CD4-positive, alpha-beta T cell treated with Interleukin-17A for 1 hour (primary cell): ENCODE measurements around the gene VWA5B2.

Experiments
- DNase-seq: peaks from one replicate; pipeline ENCODE4 v3.0.0-alpha.2; 2020

VWA5B2 gene

DNA sequence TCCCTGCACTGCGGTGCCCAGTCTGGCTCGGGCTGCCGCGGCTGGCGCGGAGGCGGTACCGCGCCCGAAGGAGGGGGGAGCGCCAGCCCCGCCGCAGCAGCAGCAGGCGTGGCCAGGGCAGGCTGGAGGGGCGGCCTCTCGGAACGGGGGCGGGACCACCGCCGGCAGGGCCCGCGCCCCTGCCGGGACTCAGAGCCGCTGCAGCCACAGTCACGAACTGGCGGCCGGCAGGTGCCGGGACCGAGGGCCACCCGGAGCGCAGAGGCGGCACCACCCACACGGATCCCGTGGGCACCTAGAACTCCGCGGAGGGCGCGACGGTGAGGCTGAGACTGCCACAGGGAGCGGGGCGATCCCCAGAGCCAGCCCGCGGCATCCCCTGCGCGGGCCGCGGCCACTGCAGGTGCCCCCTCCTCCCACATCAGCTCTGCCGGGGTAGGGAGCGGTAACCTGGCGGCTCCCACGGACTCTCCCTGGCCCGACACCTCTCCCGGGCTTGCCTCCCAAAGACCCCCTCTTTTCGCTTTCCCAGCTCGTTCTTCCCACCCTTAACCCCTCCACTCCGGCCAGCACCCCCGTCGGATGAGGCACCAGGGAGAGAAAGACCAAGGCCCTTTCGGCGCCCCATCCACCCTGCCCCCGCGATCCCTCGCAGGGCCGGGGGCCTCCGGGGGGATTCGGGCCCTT lies at the start of gene VWA5B2:
Gene VWA5B2, plus strand, starts transcription at position 192 of the 687 bp plus-strand sequence. CDS start 944 bp downstream, outside the sequence.
- DNase-seq: peak; percentile 80

DNA sequence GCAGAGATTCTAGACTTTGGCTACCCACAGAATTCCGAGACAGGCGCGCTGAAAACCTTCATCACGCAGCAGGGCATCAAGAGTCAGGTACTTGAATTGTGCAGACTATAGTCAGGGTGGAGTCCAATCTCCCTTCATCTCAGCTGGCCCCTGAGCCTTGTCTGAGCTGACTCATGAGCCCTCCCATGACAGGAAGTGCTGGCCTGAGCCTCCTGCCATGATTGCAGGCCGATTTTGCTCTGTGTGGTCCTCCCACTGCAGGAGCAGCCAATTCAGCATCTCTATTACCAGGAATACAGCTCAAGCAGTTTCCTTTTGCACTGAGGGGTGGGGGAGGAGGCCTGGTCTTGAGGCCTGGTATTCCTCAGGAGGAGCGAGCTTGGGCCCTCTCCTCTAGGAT lies 49.2 kb upstream of the VWA5B2 start:
- no peak for DNase-seq

DNA sequence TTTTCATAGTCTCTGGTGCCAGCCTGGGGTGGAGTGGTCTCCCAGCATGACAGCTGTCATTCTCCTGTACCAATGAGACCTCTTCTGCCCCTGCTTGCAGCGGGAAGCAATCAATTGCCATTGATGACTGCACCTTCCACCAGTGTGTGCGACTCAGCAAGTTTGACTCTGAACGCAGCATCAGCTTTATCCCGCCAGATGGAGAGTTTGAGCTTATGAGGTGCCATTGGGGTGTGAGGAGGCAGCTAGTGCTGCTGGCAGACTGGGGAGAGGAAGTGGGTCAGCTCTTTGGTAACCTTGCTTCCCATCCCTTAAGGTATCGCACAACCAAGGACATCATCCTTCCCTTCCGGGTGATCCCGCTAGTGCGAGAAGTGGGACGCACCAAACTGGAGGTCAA lies 47.8 kb upstream of the VWA5B2 start:
- no peak for DNase-seq

DNA sequence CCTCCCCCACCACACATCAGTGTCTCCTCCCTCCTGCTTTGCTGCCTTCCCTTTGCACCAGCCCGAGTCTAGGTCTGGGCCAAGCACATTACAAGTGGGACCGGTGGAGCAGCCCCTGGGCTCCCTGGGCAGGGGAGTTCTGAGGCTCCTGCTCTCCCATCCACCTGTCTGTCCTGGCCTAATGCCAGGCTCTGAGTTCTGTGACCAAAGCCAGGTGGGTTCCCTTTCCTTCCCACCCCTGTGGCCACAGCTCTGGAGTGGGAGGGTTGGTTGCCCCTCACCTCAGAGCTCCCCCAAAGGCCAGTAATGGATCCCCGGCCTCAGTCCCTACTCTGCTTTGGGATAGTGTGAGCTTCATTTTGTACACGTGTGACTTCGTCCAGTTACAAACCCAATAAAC lies 45.7 kb upstream of the VWA5B2 start:
- no peak for DNase-seq

DNA sequence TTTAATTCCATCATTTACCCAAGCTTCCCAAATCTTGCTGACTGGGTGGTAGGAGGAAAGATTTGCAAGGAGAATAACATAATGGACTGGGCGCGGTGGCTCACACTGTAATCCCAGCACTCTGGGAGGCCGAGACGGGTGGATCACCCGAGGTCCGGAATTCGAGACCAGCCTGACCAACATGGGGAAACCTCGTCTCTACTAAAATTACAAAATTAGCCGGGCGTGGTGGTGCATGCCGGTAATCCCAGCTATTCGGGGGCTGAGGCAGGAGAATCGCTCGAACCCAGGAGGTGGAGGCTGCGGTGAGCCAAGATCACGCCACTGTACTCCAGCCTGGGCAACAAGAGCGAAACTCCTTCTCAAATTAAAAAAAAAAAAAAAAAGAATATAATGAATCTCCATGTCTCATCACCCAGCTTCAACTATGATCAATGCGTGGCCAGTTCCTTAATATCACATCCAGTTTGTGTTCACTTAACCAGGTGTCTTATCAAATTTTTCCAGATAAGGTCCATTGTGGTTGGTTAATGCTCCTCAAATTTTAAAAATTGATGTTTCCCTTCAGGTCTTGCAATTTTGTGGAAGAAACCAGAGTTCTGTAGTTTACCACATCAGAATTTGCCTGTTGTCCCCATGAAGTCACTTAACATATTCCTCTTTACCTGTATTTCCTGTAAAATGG lies 44.7 kb upstream of the VWA5B2 start:
- no peak for DNase-seq

DNA sequence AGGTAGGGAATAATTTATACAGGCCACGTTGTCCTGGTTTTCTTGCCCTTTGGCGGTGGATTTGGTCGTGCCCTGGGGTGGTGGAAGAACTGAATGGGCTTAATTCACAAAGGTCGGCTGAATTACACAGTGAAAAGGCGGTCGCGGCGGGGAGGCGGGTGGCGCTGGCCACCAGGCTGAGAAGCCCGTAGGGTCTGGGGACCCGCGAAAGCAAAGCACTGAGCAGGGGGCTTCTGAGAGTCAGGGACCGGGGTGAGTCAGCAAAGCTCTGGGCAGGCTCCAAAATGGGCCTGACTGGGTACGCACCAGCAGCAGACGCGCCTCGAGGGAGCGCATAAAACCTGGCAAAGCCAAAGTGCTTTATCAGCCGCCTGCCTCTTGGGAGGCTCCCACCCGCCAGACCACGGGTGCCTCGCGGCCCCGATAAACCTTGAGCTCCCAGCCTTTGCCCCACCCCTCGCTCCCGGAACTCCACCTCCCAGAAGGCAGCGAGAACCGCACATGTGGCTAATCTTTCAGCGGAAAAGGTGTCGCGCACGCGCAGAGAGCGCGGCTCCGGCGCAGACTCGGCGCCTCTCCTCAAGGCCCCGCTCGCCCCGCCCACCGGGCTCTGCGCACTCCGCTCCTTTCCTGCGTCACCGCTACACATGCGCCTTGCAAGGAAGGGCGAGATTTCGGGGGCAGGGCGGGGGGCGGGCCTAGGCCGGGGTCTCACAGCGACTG lies 43.8 kb upstream of the VWA5B2 start:
- DNase-seq: peak; percentile 99

DNA sequence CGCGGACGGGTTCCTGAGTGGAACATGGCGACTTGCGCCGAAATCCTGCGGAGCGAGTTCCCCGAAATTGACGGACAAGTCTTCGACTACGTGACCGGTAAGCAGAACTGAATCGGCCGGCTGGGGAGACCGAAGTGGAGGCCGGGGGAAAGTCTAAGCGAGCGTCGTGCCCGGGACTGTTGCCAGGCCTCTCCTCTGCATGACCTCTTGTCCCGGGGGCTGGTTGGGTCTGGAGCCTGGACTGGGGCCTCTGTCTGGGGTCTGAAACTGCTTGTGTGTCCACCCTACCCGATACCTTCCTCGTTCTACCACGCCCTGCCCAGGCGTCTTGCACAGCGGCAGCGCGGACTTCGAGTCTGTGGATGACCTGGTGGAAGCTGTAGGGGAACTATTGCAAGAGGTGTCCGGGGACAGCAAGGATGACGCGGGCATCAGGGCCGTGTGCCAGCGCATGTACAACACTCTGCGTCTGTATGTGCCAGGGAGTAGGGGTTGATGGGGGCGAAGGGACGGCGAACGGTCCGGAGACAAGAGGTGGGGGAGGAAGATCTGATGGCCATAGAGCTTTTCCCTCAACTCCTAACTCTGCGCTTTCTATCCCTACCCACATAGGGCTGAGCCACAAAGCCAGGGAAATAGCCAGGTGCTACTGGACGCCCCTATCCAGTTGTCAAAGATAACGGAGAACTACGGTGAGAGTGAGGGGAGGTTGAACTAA lies 43.0 kb upstream of the VWA5B2 start, which contains the start of gene ABCF3:
Gene ABCF3, plus strand, starts transcription at position 16 of the 718 bp plus-strand sequence. Its CDS starts 9 bp downstream, at position 25.
- no peak for DNase-seq

DNA sequence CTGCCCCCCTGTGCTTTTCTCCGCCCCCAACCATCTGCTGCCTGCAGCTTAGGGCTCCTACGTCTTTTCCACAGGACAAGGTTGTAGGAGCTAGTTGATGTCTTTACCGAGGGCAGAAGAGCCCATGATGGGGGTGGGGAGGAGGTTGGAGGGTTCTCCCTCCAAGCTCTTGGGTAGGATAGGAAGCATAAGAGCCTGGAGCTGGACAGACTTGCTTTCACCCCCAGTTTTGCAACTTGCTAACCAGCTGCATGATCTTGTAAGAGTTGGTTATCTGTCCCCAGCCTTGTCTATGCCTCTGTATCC lies 42.5 kb upstream of the VWA5B2 start:
- no peak for DNase-seq

DNA sequence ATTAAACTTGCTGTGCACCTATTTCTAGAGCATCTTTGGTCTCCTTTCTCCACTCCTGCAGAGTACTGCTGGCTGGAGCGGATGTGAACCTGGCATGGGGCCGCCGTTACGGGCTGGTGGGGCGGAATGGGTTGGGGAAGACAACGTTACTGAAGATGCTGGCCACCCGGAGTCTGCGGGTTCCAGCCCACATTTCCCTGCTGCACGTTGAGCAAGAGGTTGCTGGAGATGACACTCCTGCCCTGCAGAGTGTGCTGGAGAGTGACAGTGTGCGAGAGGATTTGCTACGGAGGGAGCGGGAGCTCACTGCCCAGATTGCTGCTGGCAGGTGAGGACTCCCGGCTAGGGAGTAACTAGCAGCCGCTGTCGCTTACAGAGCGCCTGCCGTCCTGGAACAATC lies 41.3 kb upstream of the VWA5B2 start:
- DNase-seq: no peak

DNA sequence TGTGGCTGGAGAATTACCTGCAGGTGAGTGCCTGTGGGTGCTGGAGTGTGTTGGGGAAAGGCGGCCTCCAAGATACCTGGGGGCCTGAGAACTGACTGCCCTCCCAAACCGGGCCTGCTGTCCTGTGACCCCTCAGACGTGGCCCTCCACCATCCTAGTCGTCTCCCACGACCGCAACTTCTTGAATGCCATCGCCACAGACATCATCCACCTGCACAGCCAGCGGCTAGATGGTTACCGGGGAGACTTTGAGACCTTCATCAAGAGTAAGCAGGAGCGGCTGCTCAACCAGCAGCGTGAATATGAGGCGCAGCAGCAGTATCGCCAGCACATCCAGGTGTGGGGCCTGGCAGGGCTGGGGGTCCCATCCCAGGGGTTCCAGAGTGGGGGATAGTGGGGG lies 40.0 kb upstream of the VWA5B2 start:
- DNase-seq: no peak

DNA sequence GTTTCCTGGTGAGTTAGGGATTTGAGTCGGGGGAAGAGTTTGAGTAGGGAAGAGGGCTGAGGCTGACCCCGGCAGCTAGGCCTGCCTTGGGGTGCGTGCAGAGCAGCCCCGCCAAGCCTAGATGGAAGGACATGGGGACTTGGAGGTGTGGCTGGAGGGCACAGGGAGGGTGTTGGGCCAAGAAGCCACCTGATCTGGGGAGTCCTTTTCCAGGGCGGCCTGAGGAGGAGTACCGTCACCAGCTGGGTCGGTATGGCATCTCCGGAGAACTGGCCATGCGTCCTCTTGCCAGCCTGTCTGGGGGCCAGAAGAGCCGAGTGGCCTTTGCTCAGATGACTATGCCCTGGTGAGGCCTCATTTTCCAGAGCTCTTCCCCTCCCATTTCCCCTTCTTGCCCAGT lies 36.5 kb upstream of the VWA5B2 start:
- no peak for DNase-seq

DNA sequence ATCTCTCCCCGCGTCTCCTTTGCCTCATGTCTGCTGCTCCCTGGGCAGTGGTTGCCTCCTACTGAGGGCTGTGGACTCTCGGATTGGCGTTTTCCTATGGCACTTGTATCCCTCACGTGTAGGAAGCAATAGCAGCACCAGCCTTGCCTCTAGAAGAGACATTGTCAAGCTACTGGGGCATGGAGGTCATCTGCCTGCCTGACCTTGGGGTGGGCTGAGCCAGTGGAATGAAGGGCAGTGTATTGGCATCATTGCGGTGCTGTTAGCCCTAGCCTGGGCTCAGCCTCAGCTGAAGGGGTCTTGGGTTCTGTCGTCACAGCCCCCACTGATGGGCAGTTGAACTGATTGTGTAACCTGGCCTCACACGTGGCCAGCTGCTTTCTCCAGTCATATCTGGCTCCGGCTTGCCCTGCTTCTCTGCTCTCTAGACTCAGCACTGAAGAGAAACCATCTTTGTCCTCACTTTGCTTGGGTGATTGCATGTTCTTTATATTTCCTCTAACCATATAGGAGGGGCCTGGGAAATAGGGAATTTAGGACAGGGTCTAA lies 35.3 kb upstream of the VWA5B2 start:
- DNase-seq: no peak

DNA sequence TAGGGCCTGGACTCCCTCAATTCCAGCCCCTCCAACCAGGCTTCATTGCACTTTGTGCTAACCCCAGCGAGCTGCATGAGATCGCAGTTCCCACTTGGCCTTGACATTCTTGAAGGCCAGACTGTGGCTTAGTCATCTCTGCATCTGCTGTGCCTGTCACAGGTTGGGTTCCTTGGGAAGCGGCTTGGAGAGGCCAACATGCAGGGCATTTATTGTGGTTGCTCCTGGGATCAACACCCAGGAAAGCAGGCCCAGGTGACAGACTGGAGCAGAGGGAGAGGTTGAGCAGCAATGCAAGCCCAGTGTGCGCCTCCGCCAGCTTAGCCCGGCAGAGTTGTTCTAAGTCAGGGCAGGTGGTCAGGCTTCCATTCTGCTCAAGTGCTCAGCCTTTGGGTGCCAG lies 32.8 kb upstream of the VWA5B2 start:
- DNase-seq: no peak

DNA sequence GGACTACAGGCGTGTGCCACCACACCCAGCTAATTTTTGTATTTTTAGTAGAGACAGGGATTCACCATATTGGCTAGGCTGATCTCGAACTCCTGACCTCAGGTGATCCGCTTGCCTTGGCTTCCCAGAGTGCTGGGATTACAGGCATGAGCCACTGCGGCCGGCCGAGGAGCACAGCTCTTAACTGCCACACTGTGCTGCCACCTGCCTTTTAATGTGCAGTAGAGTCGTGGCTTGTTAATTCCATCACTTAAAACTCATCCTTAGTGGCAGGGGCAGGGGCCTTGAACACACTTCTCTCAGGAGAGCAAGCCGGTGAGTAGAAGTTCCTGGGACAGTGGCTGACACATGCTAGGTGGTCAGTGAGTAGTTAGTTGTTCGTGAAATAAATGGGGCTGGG lies 30.9 kb upstream of the VWA5B2 start:
- no peak for DNase-seq

DNA sequence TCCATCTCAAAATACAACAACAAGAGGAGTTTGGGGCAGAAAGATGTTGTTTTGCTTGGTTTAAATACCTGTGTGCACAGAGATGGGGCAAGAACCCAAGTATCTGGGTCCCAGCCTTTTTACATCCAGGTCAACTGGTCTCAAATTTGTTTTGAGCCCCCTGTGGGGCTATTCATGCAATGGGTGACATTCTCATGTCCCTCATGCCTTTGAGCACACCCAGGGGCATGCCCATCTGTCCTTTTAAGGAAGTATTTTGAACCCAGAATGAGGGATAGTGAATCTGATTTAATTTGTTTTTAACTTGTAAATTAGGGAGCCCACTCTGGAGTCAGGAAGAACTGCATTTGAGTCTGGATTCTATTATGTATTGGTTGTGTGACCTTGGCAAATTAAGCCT lies 28.6 kb upstream of the VWA5B2 start:
- no peak for DNase-seq

DNA sequence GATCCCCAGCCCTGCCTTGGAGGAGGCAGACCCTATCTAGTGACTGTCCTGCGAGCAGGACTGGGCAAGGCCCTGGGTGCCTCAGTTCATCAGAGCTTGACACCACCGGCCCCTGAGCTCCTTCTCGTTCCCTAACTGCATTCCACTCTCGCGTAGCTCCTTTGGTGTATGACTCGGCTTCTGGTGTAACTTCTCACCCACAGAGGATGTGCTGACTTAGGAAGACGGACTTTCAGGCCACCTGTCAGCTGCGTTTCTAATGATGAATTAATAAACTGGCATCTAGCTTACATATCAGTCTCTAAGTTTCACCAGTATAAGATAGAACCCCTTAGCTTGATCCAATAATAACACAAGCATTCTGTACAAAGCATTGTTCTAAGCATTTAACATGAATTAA lies 25.9 kb upstream of the VWA5B2 start:
- no peak for DNase-seq

DNA sequence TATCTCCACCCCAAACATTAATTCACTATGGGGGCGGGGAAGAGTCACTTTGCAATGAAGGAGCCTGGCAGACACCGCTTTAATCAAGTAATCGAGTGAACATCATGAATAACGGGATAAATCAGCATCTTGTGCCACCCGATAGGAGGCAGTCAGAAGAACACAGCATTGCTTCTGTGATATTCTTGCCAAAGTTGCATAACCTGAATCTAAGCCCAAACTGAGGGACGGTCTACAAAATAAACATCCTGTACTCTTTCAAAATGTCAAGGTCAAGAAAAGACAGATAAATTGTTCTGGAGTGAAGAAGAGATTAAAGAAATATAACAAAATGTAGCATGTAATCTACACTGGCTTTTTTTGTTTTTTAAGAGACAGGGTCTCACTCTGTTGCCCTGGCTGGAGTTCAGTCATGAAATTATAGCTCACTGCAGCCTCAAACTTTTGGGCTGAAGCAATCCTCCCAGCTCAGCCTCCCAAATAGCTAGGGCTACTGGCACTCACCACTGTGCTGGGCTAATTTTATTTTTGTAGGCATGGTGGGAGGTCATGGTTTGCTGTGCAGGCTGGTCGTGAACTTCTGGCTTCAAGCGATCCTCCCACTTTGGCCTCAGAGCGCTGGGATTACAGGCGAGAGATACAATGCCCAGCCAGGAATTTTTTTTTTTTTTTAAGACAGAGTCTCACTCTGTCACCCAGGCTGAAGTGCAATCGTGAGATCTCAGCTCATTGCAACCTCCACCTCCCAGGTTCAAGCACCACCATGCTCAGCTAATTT lies 20.1 kb upstream of the VWA5B2 start:
- no peak for DNase-seq

DNA sequence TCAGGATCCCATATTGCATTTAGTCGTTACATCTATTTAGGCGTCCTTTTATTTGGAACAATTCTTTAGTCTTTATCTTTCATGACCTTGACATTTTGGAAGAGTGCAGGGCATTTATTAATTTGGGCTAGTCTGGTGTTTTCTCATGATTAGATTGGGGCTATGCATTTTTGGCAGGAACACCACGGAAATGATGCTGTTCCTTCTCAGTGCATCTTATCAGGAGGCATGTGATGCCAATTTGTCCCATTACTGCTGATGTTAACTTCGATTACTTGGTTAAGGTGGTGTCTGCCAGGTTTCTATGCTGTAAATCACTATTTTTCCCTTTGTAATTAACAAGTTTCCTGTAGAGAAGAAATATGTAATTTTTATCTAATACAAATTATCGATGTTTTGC lies 18.1 kb upstream of the VWA5B2 start:
- no peak for DNase-seq

DNA sequence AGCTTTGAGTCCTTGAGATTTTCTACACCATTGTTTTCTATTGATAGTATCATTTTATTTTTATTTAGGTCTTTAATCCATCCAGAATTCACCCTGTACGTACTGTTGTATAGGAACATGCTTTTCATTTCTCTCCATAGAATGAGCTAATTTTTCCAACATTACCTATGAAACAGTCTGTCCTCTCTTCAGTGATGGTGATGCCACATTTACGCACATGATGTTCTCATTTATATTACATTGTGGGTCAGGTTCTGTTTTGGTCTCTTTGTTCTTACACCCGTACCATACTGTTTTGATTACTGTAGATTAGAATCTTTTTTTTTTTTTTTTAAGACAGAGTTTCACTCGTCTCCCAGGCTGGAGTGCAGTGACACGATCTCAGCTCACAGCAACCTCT lies 17.7 kb upstream of the VWA5B2 start:
- DNase-seq: no peak

DNA sequence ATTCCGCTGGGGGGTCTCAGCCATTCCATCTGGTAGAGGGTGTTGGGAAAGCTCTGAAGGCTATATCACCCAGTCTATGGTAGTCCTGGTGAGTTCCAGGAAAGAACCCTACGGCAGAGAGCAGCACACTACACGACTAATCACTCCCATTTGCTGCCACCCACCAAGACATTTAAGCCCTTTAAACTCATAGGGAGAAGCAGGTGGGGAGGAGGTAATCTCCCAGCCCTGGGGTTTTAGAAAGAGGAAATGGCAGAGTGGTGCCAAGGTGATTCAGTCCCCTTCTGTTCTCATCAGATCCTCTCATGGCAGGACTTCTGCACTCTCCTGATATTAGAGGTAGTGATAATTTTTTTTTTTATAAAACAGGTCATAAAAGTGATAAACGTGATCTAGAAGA lies 10.6 kb upstream of the VWA5B2 start:
- no peak for DNase-seq

DNA sequence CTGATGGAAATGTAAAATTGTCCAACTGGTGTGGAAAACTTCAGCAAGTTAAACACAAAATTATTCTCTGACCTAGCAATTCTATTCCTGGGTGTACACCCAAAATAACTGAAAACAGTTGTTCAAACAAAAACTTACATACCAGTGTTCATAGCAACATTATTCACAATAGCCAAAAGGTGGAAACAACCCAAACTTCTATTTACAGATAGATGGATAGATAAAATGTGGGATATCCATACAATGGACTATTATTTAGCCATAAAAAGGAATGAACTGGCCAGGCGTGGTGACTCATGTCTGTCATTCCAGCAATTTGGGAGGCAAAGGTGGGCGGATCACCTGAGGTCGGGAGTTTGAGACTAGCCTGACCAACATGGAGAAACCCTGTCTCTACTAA lies 6.9 kb upstream of the VWA5B2 start:
- no peak for DNase-seq

DNA sequence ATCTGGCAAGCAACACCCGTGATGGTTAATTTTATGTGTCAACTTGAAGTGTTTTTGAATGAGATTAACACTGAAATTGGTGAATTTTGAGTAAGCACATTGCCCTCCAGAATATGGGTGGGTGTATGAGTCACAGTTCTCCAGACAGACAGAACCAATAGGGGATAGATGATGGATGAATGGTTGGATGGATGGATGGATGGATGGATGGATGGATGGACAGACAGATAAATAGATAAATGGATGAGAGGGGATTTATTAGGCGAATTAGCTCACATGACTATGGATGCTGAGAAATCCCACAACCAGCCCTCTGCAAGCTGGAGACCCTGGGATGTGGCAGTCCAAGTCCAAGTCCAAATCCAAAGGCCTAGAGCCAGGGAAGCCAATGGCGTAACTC lies 5.4 kb upstream of the VWA5B2 start:
- no peak for DNase-seq
